ENCODE results near the gene CNTNAP2.

The CNTNAP2 gene

DNA sequence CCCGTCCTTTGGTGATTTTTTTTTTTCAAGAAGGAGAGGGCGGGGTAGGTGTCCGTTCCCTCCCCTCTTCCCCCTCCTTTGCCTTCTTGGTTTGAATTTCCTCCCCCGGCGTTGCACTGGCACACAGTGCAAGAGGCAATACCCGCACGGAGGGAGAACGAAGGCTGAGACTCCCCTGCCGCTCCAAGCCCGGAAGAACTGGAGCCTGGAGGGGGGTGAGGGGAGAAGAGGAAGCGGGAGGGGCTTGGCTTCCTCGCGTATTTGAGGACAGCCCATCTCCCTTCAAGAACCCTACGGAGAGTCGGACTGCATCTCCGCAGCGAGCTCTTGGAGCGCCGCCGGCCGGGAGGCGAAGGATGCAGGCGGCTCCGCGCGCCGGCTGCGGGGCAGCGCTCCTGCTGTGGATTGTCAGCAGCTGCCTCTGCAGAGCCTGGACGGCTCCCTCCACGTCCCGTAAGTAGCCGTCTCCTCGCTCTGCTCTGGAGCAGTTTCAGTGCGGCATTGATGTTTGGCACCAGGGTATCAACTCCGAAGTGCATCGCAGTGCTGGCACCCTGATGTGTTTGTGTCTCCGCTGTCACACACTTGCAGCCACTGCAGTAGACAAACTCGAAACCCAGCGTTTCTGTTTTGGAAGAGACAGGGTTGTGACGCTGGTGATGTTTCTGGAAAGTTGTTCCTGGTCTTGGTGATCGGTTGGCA lies at the start of gene CNTNAP2:
Gene CNTNAP2 (plus strand): TSS at position 281 of the 702 bp plus-strand sequence. CDS start 76 bp downstream, at position 357.
- Histone ChIP-seq H3K27me3 (no peaks in the 10 kb centered on the region), H4K20me1 (no peaks in the 10 kb centered on the region), H3K36me3 (no peaks in the 10 kb centered on the region), H3K27ac (no peak within 1 kb of the TSS), H3K4me3 (peak within 1 kb of the TSS; percentile 77), H3K4me2 (peak within 1 kb of the TSS; percentile 80), H3K9me3 (no peaks in the 10 kb centered on the region), H3K4me1 (peaks cover 17% of the 10 kb centered on the region), H3K9ac (peak within 1 kb of the TSS; percentile 53)
- TF ChIP-seq Cebpa-rat (IDR thresholded peaks at IDR 0.05) = no peak

DNA sequence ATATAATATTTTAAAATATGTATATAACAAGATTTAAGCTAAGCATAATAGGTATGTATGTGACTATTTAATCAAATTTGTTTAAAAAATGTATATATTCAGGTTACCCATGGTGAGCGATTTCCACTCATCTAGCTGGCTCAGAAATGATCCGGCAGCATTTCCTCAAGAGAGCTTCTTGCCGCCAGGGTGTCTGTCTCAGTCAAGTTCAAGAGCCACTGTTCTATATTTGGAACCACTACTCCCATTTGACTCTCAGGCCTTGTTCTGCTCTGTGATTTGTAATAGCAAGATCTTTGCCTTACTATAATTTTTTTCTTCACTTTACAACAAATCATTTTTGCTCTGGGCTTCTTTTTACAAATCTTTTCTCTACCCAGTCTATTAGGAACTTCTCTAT lies 48.7 kb upstream of the CNTNAP2 start:
- TF ChIP-seq Cebpa-rat (IDR thresholded peaks at IDR 0.05) = no peak
- H3K27me3 ChIP-seq = no peaks in the 10 kb centered on the region
- no peaks in the 10 kb centered on the region for H3K4me1 ChIP-seq
- no peaks in the 10 kb centered on the region for H3K36me3 ChIP-seq
- no peak overlapping the region for H3K27ac ChIP-seq
- no peaks in the 10 kb centered on the region for H3K9me3 ChIP-seq
- H4K20me1 ChIP-seq = no peaks in the 10 kb centered on the region
- H3K9ac ChIP-seq = no peak overlapping the region
- H3K4me3 ChIP-seq = no peak overlapping the region
- no peak overlapping the region for H3K4me2 ChIP-seq

DNA sequence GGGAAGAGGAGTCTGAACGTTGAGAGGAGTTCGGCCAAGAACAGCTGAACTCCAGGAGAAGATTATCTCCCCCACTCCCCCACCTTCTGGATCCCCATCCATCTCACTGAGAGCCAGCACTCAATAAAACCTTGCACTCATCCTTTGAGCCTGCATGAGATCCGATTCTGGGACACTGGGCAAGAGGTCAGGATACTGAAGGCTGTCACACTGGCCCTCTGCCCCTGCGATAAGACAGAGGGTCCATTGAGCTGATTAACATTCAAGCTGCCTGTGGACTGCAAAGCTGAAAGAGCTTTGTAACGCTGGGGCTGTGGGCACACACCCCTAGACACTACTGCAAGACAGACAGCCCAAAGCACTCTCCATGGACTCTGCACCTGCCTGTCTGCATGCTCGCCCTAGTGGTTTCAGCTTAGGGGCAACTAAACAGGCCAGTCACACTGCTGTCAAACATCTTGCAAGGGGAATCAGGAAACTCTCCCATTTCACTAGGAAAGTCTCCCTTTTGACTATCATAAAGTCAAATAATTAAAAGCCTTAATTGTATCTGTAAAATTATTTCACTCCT lies 42.3 kb upstream of the CNTNAP2 start:
- Histone ChIP-seq H3K4me3 (no peak overlapping the region), H3K9ac (no peak overlapping the region), H3K36me3 (no peaks in the 10 kb centered on the region), H3K4me1 (no peaks in the 10 kb centered on the region), H4K20me1 (no peaks in the 10 kb centered on the region), H3K4me2 (no peak overlapping the region), H3K9me3 (no peaks in the 10 kb centered on the region), H3K27ac (no peak overlapping the region), H3K27me3 (no peaks in the 10 kb centered on the region)
- TF ChIP-seq Cebpa-rat (IDR thresholded peaks at IDR 0.05) = no peak

DNA sequence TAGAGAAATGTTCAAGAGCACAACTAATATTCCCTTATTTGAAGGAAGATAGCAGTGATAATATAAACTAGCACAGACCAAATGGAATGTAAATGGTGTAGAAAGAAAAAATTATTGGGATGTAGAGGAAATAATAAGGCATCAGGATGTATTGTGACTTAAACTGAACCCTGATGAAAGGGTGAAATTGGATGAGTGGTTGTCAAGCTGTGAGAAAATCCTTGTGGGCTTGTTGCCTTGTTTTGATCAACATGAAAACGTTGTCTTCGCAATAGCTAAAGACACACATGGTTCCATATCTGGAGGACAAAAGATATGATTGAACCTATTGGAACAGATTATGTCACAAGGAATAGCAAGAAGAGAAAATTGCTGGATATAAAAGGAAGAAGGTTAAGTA lies 40.3 kb upstream of the CNTNAP2 start:
- no peak overlapping the region for H3K4me3 ChIP-seq
- no peaks in the 10 kb centered on the region for H3K36me3 ChIP-seq
- no peak overlapping the region for H3K4me2 ChIP-seq
- no peak for TF ChIP-seq Cebpa-rat (IDR thresholded peaks at IDR 0.05)
- H4K20me1 ChIP-seq = no peaks in the 10 kb centered on the region
- no peaks in the 10 kb centered on the region for H3K4me1 ChIP-seq
- H3K9ac ChIP-seq = no peak overlapping the region
- no peak overlapping the region for H3K27ac ChIP-seq
- H3K9me3 ChIP-seq = no peaks in the 10 kb centered on the region
- no peaks in the 10 kb centered on the region for H3K27me3 ChIP-seq

GRCh38 chr7:146084086-146084485 lies 32.5 kb upstream of the CNTNAP2 start:
- no peak overlapping the region for H3K9ac ChIP-seq
- H3K27ac ChIP-seq = no peak overlapping the region
- no peak for TF ChIP-seq Cebpa-rat (IDR thresholded peaks at IDR 0.05)
- H3K4me2 ChIP-seq = no peak overlapping the region
- H3K4me3 ChIP-seq = no peak overlapping the region
- no peaks in the 10 kb centered on the region for H4K20me1 ChIP-seq
- H3K27me3 ChIP-seq = no peaks in the 10 kb centered on the region
- no peaks in the 10 kb centered on the region for H3K4me1 ChIP-seq
- H3K9me3 ChIP-seq = no peaks in the 10 kb centered on the region
- no peaks in the 10 kb centered on the region for H3K36me3 ChIP-seq

- no peaks in the 10 kb centered on the region for H3K9me3 ChIP-seq
- no peak overlapping the region for H3K9ac ChIP-seq
- no peaks in the 10 kb centered on the region for H3K36me3 ChIP-seq
- TF ChIP-seq Cebpa-rat (IDR thresholded peaks at IDR 0.05) = no peak
- H3K27me3 ChIP-seq = no peaks in the 10 kb centered on the region
- no peak overlapping the region for H3K27ac ChIP-seq
- H3K4me2 ChIP-seq = no peak overlapping the region
- H3K4me1 ChIP-seq = no peaks in the 10 kb centered on the region
- no peak overlapping the region for H3K4me3 ChIP-seq
- H4K20me1 ChIP-seq = no peaks in the 10 kb centered on the region
These were observed 26.5 kb upstream of the CNTNAP2 start for GRCh38 chr7:146090023-146090645.

DNA sequence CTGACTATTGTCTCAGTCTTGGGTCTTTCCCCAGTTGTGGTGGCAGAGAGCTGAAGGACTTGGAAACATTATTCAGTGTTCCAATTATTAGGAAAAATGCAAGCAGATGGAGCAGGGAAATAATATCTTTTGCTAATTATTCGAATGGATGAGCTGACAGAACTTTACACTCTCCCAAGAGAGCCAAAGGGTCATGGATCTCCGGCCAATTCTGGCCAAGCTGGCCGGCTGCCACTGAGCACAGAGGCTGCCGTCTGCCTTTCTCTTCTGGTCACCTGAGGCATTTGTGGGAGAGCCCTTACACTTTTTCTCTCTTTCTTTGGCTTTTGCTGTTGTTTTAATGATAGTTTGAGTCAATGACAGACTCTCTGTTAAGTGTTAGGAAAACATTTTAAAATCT lies 22.2 kb upstream of the CNTNAP2 start:
- no peak overlapping the region for H3K4me3 ChIP-seq
- no peaks in the 10 kb centered on the region for H3K27me3 ChIP-seq
- TF ChIP-seq Cebpa-rat (IDR thresholded peaks at IDR 0.05) = no peak
- H3K4me1 ChIP-seq = no peaks in the 10 kb centered on the region
- H3K27ac ChIP-seq = no peak overlapping the region
- no peak overlapping the region for H3K9ac ChIP-seq
- H4K20me1 ChIP-seq = no peaks in the 10 kb centered on the region
- no peak overlapping the region for H3K4me2 ChIP-seq
- H3K36me3 ChIP-seq = no peaks in the 10 kb centered on the region
- H3K9me3 ChIP-seq = no peaks in the 10 kb centered on the region

DNA sequence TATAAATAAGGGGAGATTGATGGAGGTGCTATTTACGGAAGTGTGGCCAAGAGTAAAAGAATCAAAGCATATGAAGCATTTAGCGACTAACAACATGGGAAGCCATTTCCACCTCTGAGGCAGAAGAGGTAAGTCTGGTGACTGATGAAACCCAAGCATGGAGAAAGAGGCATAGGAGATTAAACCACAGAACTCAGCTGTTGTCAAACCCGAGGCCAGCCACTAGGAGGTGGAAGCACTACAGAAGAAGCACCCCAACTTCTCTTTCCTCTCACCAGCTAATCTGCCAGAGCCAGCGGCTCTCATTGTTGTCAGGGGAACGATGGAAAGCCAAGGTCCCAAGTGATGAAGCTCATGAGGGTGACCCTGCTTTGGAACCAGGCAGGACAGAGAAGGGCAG lies 19.6 kb upstream of the CNTNAP2 start:
- no peaks in the 10 kb centered on the region for H3K36me3 ChIP-seq
- TF ChIP-seq Cebpa-rat (IDR thresholded peaks at IDR 0.05) = no peak
- H3K27ac ChIP-seq = no peak overlapping the region
- no peaks in the 10 kb centered on the region for H3K27me3 ChIP-seq
- no peaks in the 10 kb centered on the region for H3K9me3 ChIP-seq
- no peaks in the 10 kb centered on the region for H3K4me1 ChIP-seq
- H3K4me2 ChIP-seq = no peak overlapping the region
- H3K4me3 ChIP-seq = no peak overlapping the region
- no peak overlapping the region for H3K9ac ChIP-seq
- H4K20me1 ChIP-seq = no peaks in the 10 kb centered on the region

DNA sequence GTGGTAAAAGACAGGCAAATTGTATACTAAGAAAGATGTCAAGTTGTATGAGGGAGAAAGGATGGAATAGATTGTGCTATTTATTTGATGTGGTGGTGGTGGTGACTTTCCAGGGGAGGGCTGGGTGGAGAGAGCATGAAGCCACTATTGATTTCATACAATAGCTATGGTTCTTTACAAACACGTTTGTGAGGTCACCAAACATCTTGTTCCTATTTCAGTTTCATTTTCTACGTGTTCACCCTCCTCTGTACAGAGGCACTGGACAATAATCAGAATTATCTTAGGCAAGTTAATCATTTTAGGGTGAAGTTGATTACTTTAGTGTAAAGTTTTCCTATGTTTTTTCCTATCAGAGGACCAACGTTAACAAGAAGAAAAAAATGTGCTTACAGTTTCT lies 10.3 kb upstream of the CNTNAP2 start:
- Histone ChIP-seq H3K36me3 (no peaks in the 10 kb centered on the region), H3K9ac (no peak overlapping the region), H3K4me3 (no peak overlapping the region), H4K20me1 (no peaks in the 10 kb centered on the region), H3K4me1 (no peaks in the 10 kb centered on the region), H3K9me3 (no peaks in the 10 kb centered on the region), H3K4me2 (no peak overlapping the region), H3K27ac (no peak overlapping the region), H3K27me3 (no peaks in the 10 kb centered on the region)
- no peak for TF ChIP-seq Cebpa-rat (IDR thresholded peaks at IDR 0.05)

- TF ChIP-seq Cebpa-rat (IDR thresholded peaks at IDR 0.05) = no peak
These were observed 3.8 kb upstream of the CNTNAP2 start for GRCh38 chr7:146112755-146113154.

More at GRCh38 chr7:146112755-146113154, 3.8 kb upstream of the CNTNAP2 start:
- Histone ChIP-seq H3K4me2 (no peak overlapping the region), H3K27me3 (no peaks in the 10 kb centered on the region), H3K4me3 (no peak overlapping the region), H3K9me3 (no peaks in the 10 kb centered on the region), H3K9ac (no peak overlapping the region), H4K20me1 (no peaks in the 10 kb centered on the region), H3K36me3 (no peaks in the 10 kb centered on the region), H3K4me1 (peaks cover 9% of the 10 kb centered on the region), H3K27ac (no peak overlapping the region)
